GM19193 (cell line): ENCODE data around the gene OGDH.

ENCODE experiments used
- POLR2A ChIP-seq: IDR thresholded peaks from 4 replicates; pipeline ENCODE4 v1.6.1; 2011; ENCODE audit not compliant: insufficient read depth, insufficient read length; ENCODE audit errors: extremely low read depth

Gene OGDH

GRCh38 chr7:44574287-44574872, 32.0 kb upstream of the OGDH start:
- no peak for TF ChIP-seq POLR2A

- TF ChIP-seq POLR2A = no peak
These were observed 31.4 kb upstream of the OGDH start for GRCh38 chr7:44575054-44575453.

- no peak for TF ChIP-seq POLR2A
These were observed 30.2 kb upstream of the OGDH start for GRCh38 chr7:44576228-44576627.

- no peak for TF ChIP-seq POLR2A
These were observed 25.2 kb upstream of the OGDH start for GRCh38 chr7:44580945-44581878.

- peak; percentile 97 for TF ChIP-seq POLR2A
These were observed 24.4 kb upstream of the OGDH start, which contains the start of gene TMED4 for GRCh38 chr7:44581879-44582603. TSS of gene TMED4 (minus strand) at chr7:44582231. CDS start at chr7:44582206, 25 bp downstream.

GRCh38 chr7:44583146-44583865, 23.1 kb upstream of the OGDH start:
- no peak for TF ChIP-seq POLR2A

GRCh38 chr7:44587843-44588711, 18.4 kb upstream of the OGDH start:
- TF ChIP-seq POLR2A = no peak

GRCh38 chr7:44590910-44591309, 15.5 kb upstream of the OGDH start:
- no peak for TF ChIP-seq POLR2A

GRCh38 chr7:44595934-44596635, 10.3 kb upstream of the OGDH start:
- TF ChIP-seq POLR2A = no peak

- no peak for TF ChIP-seq POLR2A
These were observed 7.2 kb upstream of the OGDH start for GRCh38 chr7:44599222-44599621.

- no peak for TF ChIP-seq POLR2A
These were observed 3.9 kb upstream of the OGDH start for GRCh38 chr7:44602576-44602910.

GRCh38 chr7:44603193-44603592, 3.2 kb upstream of the OGDH start:
- no peak for TF ChIP-seq POLR2A

GRCh38 chr7:44604941-44605340, 1.5 kb upstream of the OGDH start:
- TF ChIP-seq POLR2A = no peak
